H9 (cell line): ENCODE measurements around the gene PIEZO2. TPM values are rescaled to one million over a fixed set of nuclear protein-coding genes. Genes with fewer than 3 reads are reported as not detected.

Experiments used
- DNase-seq: peaks from one replicate; pipeline ENCODE4 v3.0.0-alpha.2; 2017
- H2AFZ ChIP-seq: one replicate; pipeline ENCODE4 v1.6.1; 2013; ENCODE audit warnings: mild to moderate bottlenecking, low read length, control low read depth, moderate library complexity
- H2AK5ac ChIP-seq: 2 replicates; pipeline ENCODE4 v1.6.1; 2013; ENCODE audit warnings: low read length, control low read depth, mixed read lengths; ENCODE audit not compliant: insufficient read length
- H2BK120ac ChIP-seq: one replicate; pipeline ENCODE4 v1.6.1; 2013; ENCODE audit warnings: low read depth, mild to moderate bottlenecking, low read length, control low read depth, inconsistent platforms; ENCODE audit not compliant: poor library complexity, severe bottlenecking
- H2BK12ac ChIP-seq: 2 replicates; pipeline ENCODE4 v1.6.1; 2013; ENCODE audit warnings: low read length, control low read depth, mixed read lengths, low read depth; ENCODE audit not compliant: insufficient read length
- H2BK15ac ChIP-seq: 2 replicates; pipeline ENCODE4 v1.6.1; 2013; ENCODE audit warnings: low read depth, low read length, control low read depth
- H2BK20ac ChIP-seq: one replicate; pipeline ENCODE4 v1.6.1; 2013; ENCODE audit warnings: low read depth, mild to moderate bottlenecking, low read length, control low read depth, inconsistent platforms; ENCODE audit not compliant: poor library complexity, severe bottlenecking
- H2BK5ac ChIP-seq: 2 replicates; pipeline ENCODE4 v1.6.1; 2013; ENCODE audit warnings: low read length, control low read depth, mixed read lengths; ENCODE audit not compliant: insufficient read length
- H3K14ac ChIP-seq: 2 replicates; pipeline ENCODE4 v1.6.1; 2013; ENCODE audit warnings: low read length, control low read depth; ENCODE audit not compliant: insufficient read depth
- H3K18ac ChIP-seq: 2 replicates; pipeline ENCODE4 v1.6.1; 2013; ENCODE audit warnings: low read depth, mild to moderate bottlenecking, mixed read lengths, low read length, control low read depth; ENCODE audit not compliant: insufficient read length
- H3K23ac ChIP-seq: 2 replicates; pipeline ENCODE4 v1.6.1; 2013; ENCODE audit warnings: low read length, control low read depth, mixed read lengths, low read depth; ENCODE audit not compliant: insufficient read length
- H3K23me2 ChIP-seq: 2 replicates; pipeline ENCODE4 v1.6.1; 2013; ENCODE audit warnings: low read depth, mild to moderate bottlenecking, mixed read lengths, low read length, control low read depth; ENCODE audit not compliant: insufficient read length, poor library complexity, severe bottlenecking
- H3K27ac ChIP-seq: 2 replicates; pipeline ENCODE4 v1.5.1; 2013; ENCODE audit warnings: low read length, control low read depth, mixed read lengths, low read depth; ENCODE audit not compliant: insufficient read length
- H3K27me3 ChIP-seq: 2 replicates; pipeline ENCODE4 v1.6.1; 2013; ENCODE audit warnings: low read length, control low read depth, inconsistent platforms; ENCODE audit not compliant: insufficient read depth
- H3K4ac ChIP-seq: 2 replicates; pipeline ENCODE4 v1.6.1; 2013; ENCODE audit warnings: low read depth, mild to moderate bottlenecking, control low read depth, inconsistent platforms, low read length, moderate library complexity
- H3K4me1 ChIP-seq: 2 replicates; pipeline ENCODE4 v1.6.1; 2013; ENCODE audit warnings: low read length, control low read depth, inconsistent platforms; ENCODE audit not compliant: insufficient read depth
- H3K4me2 ChIP-seq: 2 replicates; pipeline ENCODE4 v1.6.1; 2013; ENCODE audit warnings: low read length, control low read depth, mixed read lengths; ENCODE audit not compliant: insufficient read length, insufficient read depth
- H3K56ac ChIP-seq: 2 replicates; pipeline ENCODE4 v1.6.1; 2013; ENCODE audit warnings: low read depth, mild to moderate bottlenecking, mixed read lengths, low read length, control low read depth; ENCODE audit not compliant: insufficient read length
- H3K79me1 ChIP-seq: 2 replicates; pipeline ENCODE4 v1.6.1; 2013; ENCODE audit warnings: low read depth, mild to moderate bottlenecking, moderate library complexity, low read length, control low read depth, inconsistent platforms; ENCODE audit not compliant: insufficient read depth, poor library complexity, severe bottlenecking
- H3K79me2 ChIP-seq: 2 replicates; pipeline ENCODE4 v1.6.1; 2013; ENCODE audit warnings: low read length, control low read depth, inconsistent platforms; ENCODE audit not compliant: insufficient read depth
- H3K9ac ChIP-seq: 2 replicates; pipeline ENCODE4 v1.6.1; 2013; ENCODE audit warnings: low read length, control low read depth, mixed read lengths; ENCODE audit not compliant: insufficient read length; ENCODE audit errors: extremely low read depth
- H3K9me3 ChIP-seq: one replicate; pipeline ENCODE4 v1.6.1; 2013; ENCODE audit warnings: low read depth, low read length, inconsistent platforms; ENCODE audit not compliant: control insufficient read depth
- H3T11ph ChIP-seq: one replicate; pipeline ENCODE4 v1.6.1; 2013; ENCODE audit warnings: mild to moderate bottlenecking, low read length, control low read depth, inconsistent platforms
- H4K20me1 ChIP-seq: one replicate; pipeline ENCODE4 v1.6.1; 2013; ENCODE audit not compliant: control insufficient read depth, insufficient read length, insufficient read depth
- H4K5ac ChIP-seq: 2 replicates; pipeline ENCODE4 v1.6.1; 2013; ENCODE audit warnings: low read depth, mild to moderate bottlenecking, mixed read lengths, low read length, control low read depth; ENCODE audit not compliant: insufficient read length
- H4K8ac ChIP-seq: replicated peaks from 2 replicates; pipeline ENCODE4 v1.6.1; 2013; ENCODE audit warnings: low read length, control low read depth, mixed read lengths, low read depth; ENCODE audit not compliant: insufficient read length
- H4K91ac ChIP-seq: 2 replicates; pipeline ENCODE4 v1.6.1; 2013; ENCODE audit warnings: low read depth, mild to moderate bottlenecking, moderate library complexity, mixed read lengths, low read length, control low read depth; ENCODE audit not compliant: insufficient read length
- H3K27ac Mint-ChIP-seq, 3 experiments: 2 replicates in 2 of 3; 3 replicates in 1 of 3; pipeline ENCODE4 v1.8.0; 2020 to 2021; ENCODE audit warnings: mixed read lengths in 3 of 3, mild to moderate bottlenecking in 1 of 3, moderate library complexity in 1 of 3
- H3K27me3 Mint-ChIP-seq: 2 replicates; pipeline ENCODE4 v1.8.0; 2021; ENCODE audit warnings: low read depth, mild to moderate bottlenecking, moderate library complexity, mixed read lengths
- H3K36me3 Mint-ChIP-seq, 3 experiments: 2 replicates in 2 of 3; 3 replicates in 1 of 3; pipeline ENCODE4 v1.8.0; 2020 to 2021; ENCODE audit warnings: low read depth in 3 of 3, mixed read lengths in 3 of 3; ENCODE audit not compliant: insufficient read depth in 1 of 3
- H3K4me1 Mint-ChIP-seq, 2 experiments: 2 replicates each; pipeline ENCODE4 v1.8.0; 2020; ENCODE audit warnings: mixed read lengths in 2 of 2
- H3K4me3 Mint-ChIP-seq, 2 experiments: 2 replicates in 1 of 2; 3 replicates in 1 of 2; pipeline ENCODE4 v1.8.0; 2020 to 2021; ENCODE audit warnings: mild to moderate bottlenecking in 2 of 2, mixed read lengths in 2 of 2, moderate library complexity in 1 of 2
- H3K9me3 Mint-ChIP-seq, 2 experiments: 2 replicates in 1 of 2; 3 replicates in 1 of 2; pipeline ENCODE4 v1.8.0; 2020; ENCODE audit warnings: mild to moderate bottlenecking in 2 of 2, mixed read lengths in 2 of 2, moderate library complexity in 1 of 2
- WGBS: extraction: QIAGEN DNeasy Blood & Tissue Kit; methylation state at CpG from one replicate; pipeline ENCODE4 v1.1.7; 2013; ENCODE audit warnings: missing lambda C conversion rate, low lambda C conversion rate, mixed read lengths; ENCODE audit not compliant: insufficient read length; ENCODE audit errors: extremely low coverage; 5-methylcytosine and 5-hydroxymethylcytosine counted together
- total RNA-seq: library from RNA; stranded (reverse); gene quantifications from 2 replicates; pipeline ENCODE4 v1.2.1, GENCODE V29; 2021
- TF ChIP-seq, protein P1 (sequence below): fragments of 200-600 bp; sonication (generic); conservative IDR thresholded peaks from 3 replicates; pipeline ENCODE4 v1.8.0; 2021; ENCODE audit warnings: antibody characterized with exemption, mild to moderate bottlenecking

PIEZO2 gene
- total RNA-seq, 1 experiment from 2014 or later = 3.9 TPM

DNA sequence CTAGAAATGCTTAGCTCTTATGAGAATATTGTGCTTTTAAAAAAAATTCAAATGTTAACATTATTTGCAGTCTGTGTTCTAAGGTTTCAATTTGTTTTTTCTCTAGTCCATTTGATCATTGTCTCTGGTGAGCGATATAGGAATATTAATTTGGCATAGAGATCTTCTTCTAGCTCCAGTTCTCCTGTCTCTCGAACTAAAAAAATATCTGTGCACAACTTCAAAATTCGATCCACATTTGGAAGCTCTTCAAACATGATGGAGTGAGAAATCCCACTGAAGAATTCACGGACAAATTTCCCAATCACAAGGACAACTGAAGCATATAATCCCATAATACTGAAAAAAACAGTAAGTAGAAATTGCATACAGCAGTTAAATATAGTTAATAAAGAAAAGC is 477.9 kb downstream of the PIEZO2 start:
- H2BK15ac ChIP-seq = no peak overlapping the region
- Mint-ChIP-seq H3K4me1 (no peaks in the 10 kb centered on the region), H3K9me3 (peaks cover 0 to 5% of the 10 kb centered on the region in 2 experiments; a peak in 3 of 5 replicates), H3K36me3 (peaks cover 0 to 9% (median 5%) of the 10 kb centered on the region in 3 experiments; a peak in 3 of 7 replicates), H3K4me3 (no peak overlapping the region), H3K27me3 (no peaks in the 10 kb centered on the region; the same call in 1 of the 2 replicates), H3K27ac (no peak overlapping the region)
- no peak overlapping the region for H3K9ac ChIP-seq
- no peak overlapping the region for H2BK120ac ChIP-seq
- no peaks in the 10 kb centered on the region for H3K79me2 ChIP-seq
- no peak overlapping the region for H2BK20ac ChIP-seq
- H2BK5ac ChIP-seq = no peak overlapping the region
- no peak overlapping the region for H3K4me2 ChIP-seq
- H3K27me3 ChIP-seq = no peaks in the 10 kb centered on the region
- H4K5ac ChIP-seq = no peak overlapping the region
- no peaks in the 10 kb centered on the region for H4K20me1 ChIP-seq
- no peak overlapping the region for H4K91ac ChIP-seq
- no peak overlapping the region for H3K23ac ChIP-seq
- H3K9me3 ChIP-seq = no peaks in the 10 kb centered on the region
- H4K8ac ChIP-seq = no peak overlapping the region
- H2AFZ ChIP-seq = no peak overlapping the region
- no peak overlapping the region for H2BK12ac ChIP-seq
- no peak overlapping the region for H2AK5ac ChIP-seq
- TF ChIP-seq, protein P1, sequence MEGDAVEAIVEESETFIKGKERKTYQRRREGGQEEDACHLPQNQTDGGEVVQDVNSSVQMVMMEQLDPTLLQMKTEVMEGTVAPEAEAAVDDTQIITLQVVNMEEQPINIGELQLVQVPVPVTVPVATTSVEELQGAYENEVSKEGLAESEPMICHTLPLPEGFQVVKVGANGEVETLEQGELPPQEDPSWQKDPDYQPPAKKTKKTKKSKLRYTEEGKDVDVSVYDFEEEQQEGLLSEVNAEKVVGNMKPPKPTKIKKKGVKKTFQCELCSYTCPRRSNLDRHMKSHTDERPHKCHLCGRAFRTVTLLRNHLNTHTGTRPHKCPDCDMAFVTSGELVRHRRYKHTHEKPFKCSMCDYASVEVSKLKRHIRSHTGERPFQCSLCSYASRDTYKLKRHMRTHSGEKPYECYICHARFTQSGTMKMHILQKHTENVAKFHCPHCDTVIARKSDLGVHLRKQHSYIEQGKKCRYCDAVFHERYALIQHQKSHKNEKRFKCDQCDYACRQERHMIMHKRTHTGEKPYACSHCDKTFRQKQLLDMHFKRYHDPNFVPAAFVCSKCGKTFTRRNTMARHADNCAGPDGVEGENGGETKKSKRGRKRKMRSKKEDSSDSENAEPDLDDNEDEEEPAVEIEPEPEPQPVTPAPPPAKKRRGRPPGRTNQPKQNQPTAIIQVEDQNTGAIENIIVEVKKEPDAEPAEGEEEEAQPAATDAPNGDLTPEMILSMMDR = no peak
- H3T11ph ChIP-seq = no peak overlapping the region
- no peak overlapping the region for H3K27ac ChIP-seq
- no peaks in the 10 kb centered on the region for H3K23me2 ChIP-seq
- no peaks in the 10 kb centered on the region for H3K79me1 ChIP-seq
- no peak for DNase-seq
- no peak overlapping the region for H3K14ac ChIP-seq
- H3K4ac ChIP-seq = no peak overlapping the region
- no peak overlapping the region for H3K56ac ChIP-seq
- no peak overlapping the region for H3K18ac ChIP-seq
- WGBS = no CpG with 5 or more reads among the region's 4 CpGs
- no peaks in the 10 kb centered on the region for H3K4me1 ChIP-seq
